GM20000 (cell line): ENCODE data around the gene WWOX.

Experiments used
- DNase-seq: peaks from one replicate; pipeline ENCODE4 v3.0.0; 2012; ENCODE audit warnings: low spot score
- TF ChIP-seq, protein P1 (sequence below): IDR thresholded peaks from 2 replicates; pipeline ENCODE4 v1.5.1; 2012; ENCODE audit warnings: mild to moderate bottlenecking, control low read depth; ENCODE audit errors: extremely low read depth, missing control alignments

Gene WWOX

GRCh38 chr16:78918805-78919305 lies 819.4 kb downstream of the WWOX start:
- no peak for DNase-seq
- TF ChIP-seq, protein P1, sequence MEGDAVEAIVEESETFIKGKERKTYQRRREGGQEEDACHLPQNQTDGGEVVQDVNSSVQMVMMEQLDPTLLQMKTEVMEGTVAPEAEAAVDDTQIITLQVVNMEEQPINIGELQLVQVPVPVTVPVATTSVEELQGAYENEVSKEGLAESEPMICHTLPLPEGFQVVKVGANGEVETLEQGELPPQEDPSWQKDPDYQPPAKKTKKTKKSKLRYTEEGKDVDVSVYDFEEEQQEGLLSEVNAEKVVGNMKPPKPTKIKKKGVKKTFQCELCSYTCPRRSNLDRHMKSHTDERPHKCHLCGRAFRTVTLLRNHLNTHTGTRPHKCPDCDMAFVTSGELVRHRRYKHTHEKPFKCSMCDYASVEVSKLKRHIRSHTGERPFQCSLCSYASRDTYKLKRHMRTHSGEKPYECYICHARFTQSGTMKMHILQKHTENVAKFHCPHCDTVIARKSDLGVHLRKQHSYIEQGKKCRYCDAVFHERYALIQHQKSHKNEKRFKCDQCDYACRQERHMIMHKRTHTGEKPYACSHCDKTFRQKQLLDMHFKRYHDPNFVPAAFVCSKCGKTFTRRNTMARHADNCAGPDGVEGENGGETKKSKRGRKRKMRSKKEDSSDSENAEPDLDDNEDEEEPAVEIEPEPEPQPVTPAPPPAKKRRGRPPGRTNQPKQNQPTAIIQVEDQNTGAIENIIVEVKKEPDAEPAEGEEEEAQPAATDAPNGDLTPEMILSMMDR: no peak

GRCh38 chr16:78919852-78920251 lies 820.4 kb downstream of the WWOX start:
- DNase-seq: no peak
- TF ChIP-seq, protein P1: no peak

DNA sequence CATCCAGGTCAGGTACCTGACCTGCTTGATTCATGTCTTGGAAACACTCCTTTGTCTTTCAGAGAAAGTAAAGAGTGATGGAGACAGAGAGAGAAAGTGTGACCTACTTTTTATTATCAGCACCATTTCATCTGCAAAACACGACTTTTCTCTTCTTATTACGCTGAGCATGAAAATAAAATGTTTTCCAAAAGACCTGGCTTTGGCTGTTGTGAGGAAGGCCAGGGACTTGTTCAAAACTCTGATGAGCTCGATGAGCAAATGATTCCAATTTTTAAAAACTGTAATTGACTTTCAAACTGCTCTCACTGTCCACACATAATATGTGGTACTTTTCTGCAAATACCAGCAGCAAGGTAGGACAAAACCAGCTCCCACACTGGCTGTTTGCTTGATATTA lies 821.2 kb downstream of the WWOX start:
- TF ChIP-seq, protein P1: no peak
- DNase-seq: no peak

DNA sequence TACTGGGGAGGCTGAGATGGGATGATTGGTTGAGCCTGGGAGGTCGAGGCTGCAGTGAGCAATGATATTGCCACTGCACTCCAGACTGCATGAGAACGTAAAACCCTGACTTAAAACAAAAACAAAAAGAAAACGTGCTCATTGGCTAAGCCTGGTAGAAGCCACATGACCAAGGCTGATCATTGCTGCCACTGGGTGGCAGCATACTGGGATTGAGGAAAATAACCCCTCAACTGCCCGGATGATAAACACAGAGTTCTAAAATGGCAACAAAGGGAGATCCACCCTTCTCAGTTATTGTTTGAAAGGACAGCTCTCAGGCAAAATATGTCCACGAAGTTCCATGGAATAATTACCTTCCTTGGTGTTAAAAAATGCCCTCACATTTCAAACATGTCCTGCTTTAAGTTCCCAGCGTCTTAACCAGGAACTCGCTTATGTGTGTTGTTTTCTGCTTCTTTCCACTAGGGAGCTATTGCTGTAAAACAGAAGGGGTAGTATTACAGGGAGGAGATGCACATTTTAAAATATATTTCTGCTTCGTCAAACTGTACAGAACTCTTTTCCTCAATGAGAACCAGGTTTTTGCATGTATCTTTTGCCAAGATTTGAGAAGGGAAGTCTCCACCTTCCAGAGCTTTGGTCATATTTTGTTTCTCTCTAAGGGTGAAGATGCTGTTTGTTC lies 825.8 kb downstream of the WWOX start:
- TF ChIP-seq, protein P1: peak; percentile 48
- peak; percentile 9 for DNase-seq

GRCh38 chr16:78926723-78927210 lies 827.3 kb downstream of the WWOX start:
- TF ChIP-seq, protein P1: no peak
- DNase-seq: no peak

- TF ChIP-seq, protein P1: no peak
- DNase-seq: no peak
These were observed 828.3 kb downstream of the WWOX start for GRCh38 chr16:78927766-78928165.

DNA sequence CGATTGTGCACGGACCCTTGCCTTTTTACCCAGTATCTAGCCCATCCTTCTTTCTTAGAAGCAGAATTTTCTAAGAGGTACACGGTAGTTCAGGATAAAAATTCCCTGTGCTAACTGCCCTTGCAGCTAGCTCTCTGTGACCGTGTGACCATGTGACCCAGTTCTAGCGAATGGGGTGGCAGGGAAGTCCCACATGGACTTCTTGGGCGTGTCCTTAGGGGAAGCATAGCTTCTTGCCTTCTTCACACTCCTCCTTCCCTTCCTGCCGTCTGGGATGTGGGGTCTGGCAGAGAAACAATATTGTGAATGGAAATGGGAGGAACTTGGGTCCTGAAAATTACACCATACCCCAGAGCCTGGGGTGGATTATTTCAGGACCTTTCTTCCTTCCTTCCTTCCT lies 830.4 kb downstream of the WWOX start:
- no peak for DNase-seq
- TF ChIP-seq, protein P1: no peak
